Measurements from ENCODE around the gene TUBGCP3.
"Not testable (repeated sequence)": the region's sequence is repeated elsewhere in the genome, so short reads cannot be mapped to it uniquely, and the experiment has no call there.

TUBGCP3 gene

DNA sequence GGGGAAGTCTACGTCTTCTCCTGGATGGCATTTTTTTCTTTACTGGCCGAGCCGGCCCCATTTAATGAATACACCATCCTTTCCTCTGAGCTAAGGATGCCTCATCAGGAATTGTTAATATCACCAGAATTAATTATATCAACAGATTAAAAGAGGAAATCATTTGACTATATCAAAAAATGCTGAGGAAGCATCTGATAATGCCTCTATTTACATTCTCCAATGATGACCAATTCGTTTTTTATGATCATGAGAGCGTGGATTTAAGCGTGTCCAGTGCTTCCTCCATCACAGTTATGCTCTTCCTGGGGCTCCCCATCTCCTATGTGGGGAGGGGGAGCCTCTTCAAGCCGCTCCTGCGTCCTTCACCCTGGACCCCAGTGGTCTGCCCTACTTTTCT lies 58.7 kb downstream of the TUBGCP3 start:
- DNase-seq (ENCODE audit: low read depth, low spot score) = no peak

DNA sequence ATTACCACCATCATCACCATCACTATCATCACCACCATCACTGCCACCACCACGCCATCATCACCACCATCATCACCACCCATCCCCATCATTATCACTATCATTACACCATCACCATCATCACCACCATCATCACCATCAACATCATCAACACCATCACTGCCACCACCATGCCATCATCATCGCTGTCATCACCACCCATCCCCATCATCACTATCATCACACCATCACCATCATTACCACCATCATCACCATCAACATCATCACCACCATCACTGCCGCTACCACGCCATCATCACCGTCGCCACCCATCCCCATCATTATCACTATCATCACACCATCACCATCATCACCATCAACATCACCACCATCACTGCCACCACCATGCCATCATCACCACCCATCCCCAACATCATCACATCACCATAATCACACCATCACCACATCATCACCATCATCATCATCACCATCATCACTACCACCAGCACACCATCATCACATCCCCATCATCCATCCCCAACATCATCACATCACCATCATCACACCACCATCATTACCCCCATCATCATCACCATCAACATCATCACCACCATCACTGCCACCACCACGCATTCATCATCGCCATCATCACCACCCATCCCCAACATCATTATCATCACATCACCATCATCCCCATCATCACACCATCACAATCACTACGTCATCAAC lies 61.7 kb downstream of the TUBGCP3 start:
- DNase-seq (ENCODE audit: low read depth, low spot score) = no peak

DNA sequence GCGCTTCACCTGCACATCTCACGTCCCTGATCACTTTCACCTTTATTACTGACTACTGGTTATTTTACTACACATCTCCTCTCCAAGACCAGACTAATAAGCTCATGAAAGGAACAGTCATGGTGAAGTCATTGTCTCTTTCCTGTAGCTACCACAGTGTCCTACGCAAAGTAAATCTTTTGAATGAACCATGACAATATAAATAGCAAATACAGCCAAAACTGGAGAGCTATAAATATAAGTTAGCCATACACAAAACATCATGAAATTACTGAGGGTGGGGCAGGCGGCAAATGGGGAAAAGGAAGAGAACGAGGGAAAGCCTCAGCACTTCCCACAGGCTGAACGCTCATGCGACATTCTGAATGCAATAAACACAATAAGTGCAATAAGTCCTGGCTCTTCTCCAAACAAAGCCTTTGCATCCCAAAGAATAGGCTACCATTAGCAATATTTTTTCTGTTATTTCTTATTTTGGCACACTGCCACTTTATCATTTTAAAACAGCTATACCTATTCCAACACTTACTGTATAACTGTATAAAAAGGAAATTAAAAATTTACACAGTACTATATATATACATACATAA lies 62.5 kb downstream of the TUBGCP3 start:
- DNase-seq (ENCODE audit: low read depth, low spot score) = no peak

DNA sequence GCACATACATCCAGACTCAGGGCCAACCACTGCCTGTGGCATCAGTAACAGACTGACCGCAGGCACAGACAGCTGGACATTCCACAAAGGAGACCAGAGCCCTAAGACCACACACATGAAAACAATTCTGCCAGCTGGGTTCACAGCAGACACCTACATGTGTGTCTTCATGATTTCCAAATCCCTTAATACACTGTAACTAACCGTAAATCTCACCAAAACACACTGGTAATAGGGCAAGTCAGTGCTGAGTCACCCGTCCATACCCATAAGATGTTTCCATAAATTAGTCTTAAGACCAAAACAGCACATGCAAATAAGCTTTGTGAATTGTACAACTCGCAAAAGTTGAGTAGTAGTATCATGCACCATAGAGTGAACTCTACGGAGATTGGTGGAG lies 65.4 kb downstream of the TUBGCP3 start:
- DNase-seq (ENCODE audit: low read depth, low spot score) = no peak

DNA sequence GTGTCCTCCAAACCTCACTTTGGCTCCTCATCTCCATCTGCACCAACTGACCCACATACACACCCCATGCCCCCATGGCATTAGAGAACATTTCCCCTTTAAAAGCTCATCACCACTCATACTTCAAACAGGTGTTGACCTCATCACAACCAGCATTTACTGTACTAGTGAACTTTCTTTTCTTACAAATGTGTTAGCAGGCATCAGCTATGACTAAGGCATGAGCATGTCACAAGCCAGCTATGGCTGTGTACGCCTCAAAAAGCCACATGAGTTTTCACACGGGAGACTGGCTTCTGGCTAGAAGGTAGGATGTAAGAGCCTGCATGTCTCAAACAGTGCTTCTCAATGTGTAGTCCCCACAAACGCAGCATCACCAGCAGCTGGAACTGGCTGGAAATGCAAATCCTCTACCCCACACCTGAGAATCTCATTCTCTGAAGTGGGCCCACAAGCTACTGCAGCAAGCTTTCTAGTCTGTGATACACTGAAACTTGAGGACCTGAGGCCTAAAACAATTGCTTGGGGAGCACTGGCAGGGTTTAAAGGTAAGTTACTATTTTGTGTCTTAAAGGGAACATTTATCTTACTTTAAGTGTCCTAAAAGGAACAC lies 66.8 kb downstream of the TUBGCP3 start:
- DNase-seq (ENCODE audit: low read depth, low spot score) = no peak

DNA sequence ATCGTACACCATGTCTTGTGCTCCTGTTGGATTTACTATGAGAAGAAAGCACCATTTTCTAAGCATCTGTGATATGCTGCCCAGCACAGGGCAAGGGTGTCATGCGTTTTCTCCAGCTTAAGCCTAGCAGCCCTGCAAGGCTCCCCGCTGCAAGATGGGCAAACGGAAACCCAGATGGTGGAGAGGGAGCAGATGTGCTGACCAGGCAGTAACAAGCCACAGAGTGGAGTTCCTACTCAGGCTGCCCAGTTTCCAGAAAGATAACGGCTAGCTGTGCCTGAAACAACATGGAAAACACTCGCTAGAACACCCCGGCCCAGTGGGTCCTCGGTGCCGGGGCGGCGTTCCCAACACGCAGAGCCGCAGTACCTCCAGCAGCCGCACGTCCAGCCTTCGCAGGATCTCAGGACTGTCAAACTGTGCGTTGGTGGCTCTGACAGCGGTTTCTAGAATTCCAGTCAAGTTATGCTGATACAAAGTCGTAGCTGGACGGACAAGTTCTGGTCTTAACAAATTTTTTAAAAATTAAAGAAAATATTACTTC lies 68.4 kb downstream of the TUBGCP3 start:
- no peak for DNase-seq (ENCODE audit: low read depth, low spot score)

DNA sequence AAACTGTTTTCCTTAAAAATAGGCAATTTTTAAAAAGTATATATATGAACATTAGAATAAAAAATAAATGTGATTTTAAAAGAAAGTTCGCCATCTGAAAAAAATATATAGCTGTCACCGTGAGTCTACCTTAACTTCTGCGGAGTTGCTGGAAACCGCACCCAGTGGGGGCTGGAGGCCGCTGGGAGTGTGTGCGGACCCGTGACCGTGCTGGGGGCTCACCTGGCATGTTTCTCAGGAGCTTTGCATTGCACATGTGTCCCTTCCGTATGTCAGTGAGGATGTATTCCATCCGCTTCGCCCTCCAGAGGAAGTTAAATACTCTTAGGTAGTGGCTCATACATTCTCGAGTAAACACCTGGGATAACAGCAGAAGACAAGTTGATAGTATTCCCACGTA lies 71.7 kb downstream of the TUBGCP3 start:
- DNase-seq (ENCODE audit: low read depth, low spot score) = no peak

DNA sequence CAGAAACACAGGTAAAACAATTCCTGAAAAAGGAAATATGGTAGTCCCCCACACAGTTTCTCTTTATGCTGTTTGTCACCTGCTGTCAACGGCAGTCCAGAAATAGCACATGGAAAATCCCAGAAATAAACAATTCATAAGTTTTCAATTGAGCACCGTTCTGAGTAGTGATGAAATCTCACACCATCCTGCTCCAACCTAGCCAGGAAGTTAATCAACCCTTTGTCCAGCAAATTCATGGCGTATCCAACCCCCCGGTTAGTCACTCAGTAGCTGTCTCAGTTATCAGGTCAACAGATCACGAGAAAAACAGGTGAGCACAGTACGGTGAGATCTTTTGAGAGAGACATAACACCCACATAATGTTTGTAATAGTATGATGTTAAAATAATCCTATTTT lies 74.2 kb downstream of the TUBGCP3 start:
- DNase-seq (ENCODE audit: low read depth, low spot score) = no peak

DNA sequence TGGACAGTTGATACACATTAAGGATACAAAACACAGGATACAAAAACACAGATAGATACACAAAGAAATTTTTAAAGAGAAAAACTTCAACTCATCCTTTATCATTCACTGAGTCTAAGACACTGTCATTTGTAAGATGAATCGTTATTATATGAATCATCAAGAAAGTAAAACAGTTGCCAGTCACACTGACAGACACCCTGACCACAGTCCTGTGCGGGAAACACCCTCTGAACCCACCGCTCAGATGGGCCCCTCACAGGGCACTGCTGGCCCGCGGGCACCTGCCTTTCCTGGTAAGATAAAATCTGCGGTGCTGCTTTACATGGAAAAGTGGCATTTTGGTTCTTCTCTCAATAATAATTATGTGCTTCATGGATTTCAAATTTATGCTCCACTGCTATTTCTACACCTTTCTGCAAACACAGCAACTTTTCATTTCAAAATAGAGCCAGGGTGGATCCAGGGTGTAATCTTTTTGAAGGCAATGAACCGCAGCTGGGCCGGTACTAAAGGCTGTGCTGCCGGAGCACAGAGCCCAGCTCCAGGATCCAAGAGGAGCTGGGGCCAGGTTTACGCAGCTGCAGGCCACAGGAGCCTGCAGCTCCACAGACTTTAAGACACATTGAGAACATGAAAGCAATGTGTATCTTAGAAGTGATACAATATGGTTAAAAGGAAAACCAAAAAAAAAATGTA lies 76.8 kb downstream of the TUBGCP3 start:
- no peak for DNase-seq (ENCODE audit: low read depth, low spot score)

DNA sequence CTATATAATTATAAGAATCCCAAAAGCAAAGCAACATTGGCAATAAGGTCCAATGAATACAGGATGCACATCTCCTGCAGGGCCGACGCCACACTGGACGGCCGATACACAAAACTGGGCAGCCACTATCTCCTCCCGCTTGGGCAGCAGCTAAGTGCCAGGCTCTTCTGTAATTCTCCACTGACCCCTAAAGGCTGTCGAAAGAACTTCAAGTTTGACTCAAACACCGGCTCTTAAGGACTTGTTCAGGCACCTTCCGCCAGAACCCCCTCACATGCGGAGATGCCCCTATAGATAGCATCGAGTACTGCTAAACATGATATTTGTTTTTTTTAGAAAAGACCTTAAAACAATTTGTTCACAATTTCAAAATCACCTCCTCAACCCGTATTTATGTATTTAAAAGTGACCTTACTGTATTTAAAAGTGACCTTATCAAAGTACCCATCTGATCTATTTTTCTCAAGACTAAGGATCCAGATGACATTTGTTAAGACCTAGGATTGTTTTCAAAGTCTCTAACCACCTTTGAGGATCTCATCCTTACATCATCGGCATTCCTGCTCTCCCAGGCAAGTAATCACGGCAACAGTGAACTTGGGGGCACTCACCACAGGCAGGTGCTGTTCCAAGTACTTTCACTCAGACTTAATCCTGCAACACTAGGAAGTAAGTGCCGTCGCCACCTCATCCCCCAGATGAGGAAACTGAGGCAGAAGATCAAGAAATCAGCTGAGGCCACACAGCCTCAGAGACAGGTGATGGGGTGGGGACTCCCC lies 77.8 kb downstream of the TUBGCP3 start:
- no peak for DNase-seq (ENCODE audit: low read depth, low spot score)

DNA sequence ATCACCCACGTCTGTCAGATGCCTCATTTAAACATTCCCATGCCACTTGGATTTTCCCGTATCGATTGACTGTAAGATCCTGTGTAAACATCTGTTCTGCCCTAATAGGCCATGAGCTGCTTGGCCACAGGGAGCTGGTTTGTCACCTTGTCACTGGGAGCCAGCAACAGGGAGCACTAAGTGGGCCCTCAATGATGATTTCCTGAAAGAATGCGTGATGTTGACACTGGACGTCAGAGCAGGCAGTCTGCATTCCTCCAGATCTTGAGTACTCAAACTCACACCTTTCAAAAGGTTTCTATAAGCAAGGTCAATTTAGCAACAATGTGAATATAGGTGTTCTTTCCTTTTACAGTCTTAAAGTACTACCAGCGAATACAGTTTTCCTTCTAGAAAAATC lies 78.8 kb downstream of the TUBGCP3 start:
- no peak for DNase-seq (ENCODE audit: low read depth, low spot score)

DNA sequence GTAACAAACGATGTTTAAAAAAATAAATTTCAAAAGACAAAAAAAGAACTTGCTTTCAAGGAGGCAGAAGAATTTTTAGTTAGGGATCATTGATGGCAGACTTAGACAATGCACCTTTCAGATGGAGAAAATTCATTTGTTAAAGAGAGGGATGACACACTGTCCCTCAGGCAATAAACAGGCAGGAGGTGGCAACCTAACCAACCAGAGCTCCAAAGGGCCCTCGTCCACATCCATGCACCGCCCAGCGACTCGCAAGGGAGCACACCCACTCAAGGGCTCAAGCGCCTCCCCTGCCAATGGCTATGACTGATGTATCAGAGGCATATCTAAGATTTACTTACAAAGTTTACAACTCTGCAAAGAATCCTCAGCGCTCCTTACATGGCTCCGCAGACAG lies 81.9 kb downstream of the TUBGCP3 start:
- no peak for DNase-seq (ENCODE audit: low read depth, low spot score)

DNA sequence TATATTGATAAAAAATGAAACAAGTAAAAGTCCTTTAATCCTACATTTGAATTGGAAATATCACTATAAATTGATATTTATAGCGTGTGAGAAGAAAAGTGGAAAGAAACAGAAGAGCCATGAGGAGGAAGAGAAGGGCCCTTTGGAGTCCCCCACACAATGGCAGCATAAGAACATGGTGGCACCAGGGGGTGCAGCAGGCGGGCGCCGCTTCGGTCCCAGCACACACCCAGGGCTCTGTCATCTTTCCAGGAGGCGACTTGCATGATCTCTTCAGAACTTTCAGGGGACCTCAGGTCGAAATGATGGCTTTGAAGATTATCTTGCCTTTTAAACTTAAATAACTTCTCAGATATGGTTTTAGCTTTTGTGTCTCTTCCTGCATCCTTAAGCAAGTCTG lies 91.8 kb downstream of the TUBGCP3 start:
- DNase-seq (ENCODE audit: low read depth, low spot score) = no peak

DNA sequence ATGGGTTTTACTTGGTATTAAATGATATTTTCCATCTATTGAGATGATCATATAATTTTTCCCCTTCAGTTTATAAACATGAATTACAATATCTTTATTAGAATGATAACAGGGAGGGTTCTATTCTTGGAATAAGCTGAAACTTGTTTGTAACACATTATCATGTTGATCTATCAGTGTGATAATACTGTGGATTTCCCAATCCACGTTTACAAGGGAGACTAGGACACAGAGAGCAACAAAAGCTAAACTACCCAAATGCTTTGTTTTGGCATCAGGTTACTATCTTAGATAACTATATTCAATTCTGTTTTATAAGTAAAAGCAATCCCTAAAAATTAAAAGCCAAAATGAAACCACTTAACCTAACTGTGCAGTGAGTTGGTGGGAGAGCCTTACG lies 92.5 kb downstream of the TUBGCP3 start:
- no peak for DNase-seq (ENCODE audit: low read depth, low spot score)

DNA sequence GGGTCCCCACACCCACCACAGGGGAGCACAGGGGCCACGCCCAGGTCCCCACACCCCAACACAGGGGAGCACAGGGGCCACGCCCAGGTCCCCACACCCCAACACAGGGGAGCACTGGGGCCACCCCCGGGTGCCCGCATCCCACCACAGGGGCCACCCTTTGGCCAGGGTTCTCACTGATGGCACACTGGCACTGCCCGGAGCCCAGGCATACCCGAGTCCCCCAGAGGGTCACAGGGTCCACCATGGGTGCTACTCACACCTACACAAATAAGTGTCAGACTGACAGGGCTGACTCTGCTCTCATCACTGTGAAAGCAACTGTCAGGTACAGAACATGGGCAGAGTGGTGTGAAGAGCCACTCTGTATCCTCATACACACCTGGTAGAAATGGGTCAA lies 98.8 kb downstream of the TUBGCP3 start:
- DNase-seq (ENCODE audit: low read depth, low spot score) = no peak

DNA sequence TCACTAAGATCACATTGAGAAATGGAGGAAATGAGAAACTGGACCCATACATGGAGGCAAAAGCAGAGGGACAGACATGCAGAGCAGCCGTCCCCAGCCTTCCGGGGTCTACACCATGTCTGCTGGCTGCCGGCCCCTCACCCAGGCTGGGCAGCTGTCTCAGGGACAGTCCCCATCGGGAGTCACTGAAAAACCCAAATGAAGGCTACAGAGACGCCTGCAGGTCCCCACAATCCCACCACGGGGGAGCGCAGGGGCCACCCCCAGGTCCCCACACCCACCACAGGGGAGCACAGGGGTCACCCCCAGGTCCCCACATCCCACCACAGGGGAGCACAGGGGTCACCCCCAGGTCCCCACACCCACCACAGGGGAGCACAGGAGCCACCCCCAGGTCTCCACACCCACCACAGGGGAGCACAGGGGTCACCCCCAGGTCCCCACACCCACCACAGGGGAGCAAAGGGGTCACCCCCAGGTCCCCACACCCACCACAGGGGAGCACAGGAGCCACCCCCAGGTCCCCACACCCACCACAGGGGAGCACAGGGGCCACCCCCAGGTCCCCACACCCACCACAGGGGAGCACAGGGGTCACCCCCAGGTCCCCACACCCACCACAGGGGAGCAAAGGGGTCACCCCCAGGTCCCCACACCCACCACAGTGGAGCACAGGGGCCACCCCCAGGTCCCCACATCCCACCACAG lies 99.5 kb downstream of the TUBGCP3 start:
- DNase-seq (ENCODE audit: low read depth, low spot score) = not testable (repeated sequence)

DNA sequence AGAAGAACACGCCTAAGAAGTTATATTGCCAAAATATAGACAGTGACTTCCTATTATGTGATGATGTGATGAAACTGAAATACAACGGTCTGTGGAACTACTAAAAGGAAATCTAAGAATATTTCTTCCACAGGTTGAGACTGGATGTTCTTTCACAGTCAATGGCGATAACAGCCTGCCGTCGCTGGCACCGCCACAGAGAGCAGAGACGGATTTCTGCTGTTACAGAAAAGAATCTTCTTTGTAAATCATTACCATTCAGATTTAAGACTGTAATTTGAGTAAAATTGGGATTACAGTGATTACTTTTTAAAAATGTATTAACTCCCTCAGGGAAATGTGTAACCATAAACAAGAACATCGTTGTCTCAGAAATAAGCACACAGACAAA lies 100.8 kb downstream of the TUBGCP3 start:
- DNase-seq (ENCODE audit: low read depth, low spot score) = no peak

DNA sequence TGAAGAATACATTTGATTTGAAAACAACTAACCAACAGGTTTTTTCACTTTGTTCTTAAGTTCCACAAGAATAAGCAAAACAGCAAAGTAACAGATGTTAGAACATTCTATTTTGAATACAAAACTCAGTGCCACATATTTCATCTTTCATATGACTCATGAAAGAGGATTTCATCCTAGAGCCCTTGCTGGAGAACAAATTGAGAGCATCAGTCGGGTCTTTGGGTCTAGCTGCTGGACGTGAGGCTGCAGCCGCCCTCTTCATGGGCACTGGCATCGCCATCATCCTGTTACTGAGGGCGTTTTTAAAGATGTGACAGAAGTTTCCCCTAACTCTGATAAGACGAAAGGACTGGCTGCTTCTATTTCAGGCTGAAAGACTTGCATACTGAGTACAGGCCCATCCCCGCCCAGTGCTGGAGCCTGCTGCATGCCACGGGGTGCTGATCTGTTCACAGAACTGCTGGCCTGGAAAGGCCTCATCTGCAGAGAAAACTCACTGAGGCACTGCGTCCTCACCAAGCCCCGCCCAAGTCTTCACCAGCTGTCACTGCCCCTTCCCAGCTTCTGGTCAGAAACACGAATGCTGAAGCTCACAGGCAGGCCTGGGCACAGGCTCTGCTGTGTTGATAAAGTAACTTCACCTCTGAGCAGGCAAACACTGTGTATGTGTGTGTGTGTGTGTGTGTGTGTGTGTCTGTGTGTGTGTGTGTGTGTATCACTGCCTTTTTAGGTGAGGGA lies 101.4 kb downstream of the TUBGCP3 start:
- DNase-seq (ENCODE audit: low read depth, low spot score) = no peak

DNA sequence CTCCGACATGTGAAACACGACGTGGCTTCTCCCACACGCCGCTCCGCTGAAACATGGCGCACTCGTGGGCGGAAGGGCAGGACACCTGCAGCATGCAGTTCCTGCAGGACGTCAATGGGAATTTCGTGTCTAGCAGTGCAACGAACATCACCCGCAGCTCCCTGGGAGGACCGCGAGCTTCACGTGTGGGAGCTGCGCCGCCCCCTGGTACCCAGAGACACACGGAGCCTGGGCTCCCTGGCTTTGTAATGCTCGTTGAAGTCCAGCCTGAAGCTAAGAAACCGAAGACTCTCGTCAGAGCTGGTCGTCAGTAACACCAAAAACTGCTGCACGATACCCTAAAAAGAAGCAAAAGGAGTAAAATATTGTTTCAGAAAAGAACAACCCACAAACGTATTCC lies 102.1 kb downstream of the TUBGCP3 start:
- not testable (repeated sequence) for DNase-seq (ENCODE audit: low read depth, low spot score)

DNA sequence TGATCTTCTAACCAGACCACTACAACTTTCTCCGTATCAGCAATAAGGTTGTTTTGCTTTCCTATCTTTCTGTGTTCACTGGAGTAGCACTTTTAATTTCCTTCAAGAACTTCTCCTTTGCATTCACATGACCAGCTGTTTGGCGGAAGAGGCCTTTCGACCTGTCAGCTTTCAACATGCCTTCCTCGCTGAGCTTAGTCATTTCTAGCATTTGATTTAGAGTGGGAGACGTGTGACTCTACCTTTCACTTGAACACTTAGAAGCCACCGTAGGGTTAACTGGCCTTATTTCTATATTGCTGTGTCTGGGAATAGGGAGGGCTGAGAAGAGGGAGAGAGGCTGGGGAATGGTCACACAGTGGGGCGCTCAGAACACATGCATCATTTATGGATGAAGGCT lies 104.7 kb downstream of the TUBGCP3 start:
- no peak for DNase-seq (ENCODE audit: low read depth, low spot score)

Measured in activated naive CD8-positive, alpha-beta T cell treated with anti-CD3 and anti-CD28 coated beads, Interleukin-2, amount 50 U/mL, for 16 hours (primary cell).